HepG2 (cell line): Measurements from ENCODE around the gene PYCARD.
"Not testable (repeated sequence)": the region's sequence is repeated elsewhere in the genome, so short reads cannot be mapped to it uniquely, and the experiment has no call there.

ENCODE experiments used
- ELF4 ChIP-seq: sonication (generic); formaldehyde crosslinking; IDR thresholded peaks from 2 replicates; pipeline ENCODE4 v1.5.0; 2020; ENCODE audit warnings: missing genetic modification reagents, mild to moderate bottlenecking, moderate library complexity, borderline replicate concordance
- EP300 ChIP-seq, 3 experiments: sonication (generic) in 1 of 3; formaldehyde crosslinking in 1 of 3; IDR thresholded peaks; 2 replicates each; pipeline versions ENCODE4 v1.5.1 to v1.6.1; 2011 to 2020; ENCODE audit warnings: low read depth in 2 of 3, low read length in 2 of 3, borderline replicate concordance in 1 of 3, improper control_type of control experiment in 1 of 3, mild to moderate bottlenecking in 1 of 3, missing genetic modification reagents in 1 of 3, moderate library complexity in 1 of 3
- HDAC6 ChIP-seq: fragments of 200-600 bp; sonication (generic); IDR thresholded peaks from 2 replicates; pipeline ENCODE4 v1.7.0; 2017; ENCODE audit warnings: mild to moderate bottlenecking, antibody characterized with exemption, low read length, low read depth
- JUN ChIP-seq: sonication (generic); formaldehyde crosslinking; IDR thresholded peaks from 2 replicates; pipeline ENCODE4 v1.4.0; 2020; ENCODE audit warnings: mild to moderate bottlenecking, missing genetic modification reagents
- MXI1 ChIP-seq: IDR thresholded peaks from 3 replicates; pipeline ENCODE4 v1.6.1; 2012; ENCODE audit warnings: low read depth, low read length, inconsistent platforms, borderline replicate concordance
- SMAD1 ChIP-seq: sonication (generic); formaldehyde crosslinking; IDR thresholded peaks from 2 replicates; pipeline ENCODE4 v1.4.0; 2020; ENCODE audit warnings: missing genetic modification reagents, low read depth, mild to moderate bottlenecking, borderline replicate concordance
- SP2 ChIP-seq: sonication (generic); formaldehyde crosslinking; IDR thresholded peaks from 2 replicates; pipeline ENCODE4 v1.5.1; 2020; ENCODE audit warnings: mild to moderate bottlenecking, missing genetic modification reagents
- YEATS4 ChIP-seq: sonication (generic); formaldehyde crosslinking; IDR thresholded peaks from 2 replicates; pipeline ENCODE4 v1.4.0; 2020; ENCODE audit warnings: missing genetic modification reagents, borderline replicate concordance
- ZFX ChIP-seq: sonication (generic); formaldehyde crosslinking; IDR thresholded peaks from 2 replicates; pipeline ENCODE4 v1.4.0; 2020; ENCODE audit warnings: mild to moderate bottlenecking, low read depth, missing genetic modification reagents, moderate library complexity
- TF ChIP-seq, protein P1 (sequence below): sonication (generic); formaldehyde crosslinking; conservative IDR thresholded peaks from 2 replicates; pipeline ENCODE4 v1.4.0; 2020; ENCODE audit warnings: missing genetic modification reagents
- TF ChIP-seq, protein P2 (sequence below): sonication (generic); formaldehyde crosslinking; IDR thresholded peaks from 2 replicates; pipeline ENCODE4 v1.5.0; 2020; ENCODE audit warnings: mild to moderate bottlenecking, missing genetic modification reagents, moderate library complexity
- TF ChIP-seq, protein P3 (sequence below): sonication (generic); formaldehyde crosslinking; IDR thresholded peaks from 2 replicates; pipeline ENCODE4 v1.4.0; 2020; ENCODE audit warnings: missing genetic modification reagents, mild to moderate bottlenecking, borderline replicate concordance
- TF ChIP-seq, protein P4 (sequence below): sonication (generic); formaldehyde crosslinking; IDR thresholded peaks from 2 replicates; pipeline ENCODE4 v1.8.0; 2023; ENCODE audit warnings: mild to moderate bottlenecking, missing genetic modification reagents
- TF ChIP-seq, protein P5 (sequence below): sonication (generic); formaldehyde crosslinking; IDR thresholded peaks from 2 replicates; pipeline ENCODE4 v1.8.1; 2022; ENCODE audit warnings: low read depth, mild to moderate bottlenecking, missing genetic modification reagents

DNA sequence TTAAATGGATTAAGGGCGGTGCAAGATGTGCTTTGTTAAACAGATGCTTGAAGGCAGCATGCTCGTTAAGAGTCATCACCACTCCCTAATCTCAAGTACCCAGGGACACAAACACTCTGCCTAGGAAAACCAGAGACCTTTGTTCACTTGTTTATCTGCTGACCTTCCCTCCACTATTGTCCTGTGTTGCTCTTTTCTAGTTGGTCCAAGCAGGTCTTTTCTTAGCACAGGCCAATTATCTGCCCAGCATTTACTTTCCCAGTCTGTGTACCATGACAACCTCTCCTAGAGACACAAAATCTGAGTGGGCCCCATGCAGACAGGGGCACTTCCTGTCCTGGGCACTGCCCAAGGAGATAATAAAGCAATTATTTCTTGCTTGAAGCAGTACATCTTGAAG, 32.5 kb downstream of the PYCARD start:
- TF ChIP-seq, protein P1, sequence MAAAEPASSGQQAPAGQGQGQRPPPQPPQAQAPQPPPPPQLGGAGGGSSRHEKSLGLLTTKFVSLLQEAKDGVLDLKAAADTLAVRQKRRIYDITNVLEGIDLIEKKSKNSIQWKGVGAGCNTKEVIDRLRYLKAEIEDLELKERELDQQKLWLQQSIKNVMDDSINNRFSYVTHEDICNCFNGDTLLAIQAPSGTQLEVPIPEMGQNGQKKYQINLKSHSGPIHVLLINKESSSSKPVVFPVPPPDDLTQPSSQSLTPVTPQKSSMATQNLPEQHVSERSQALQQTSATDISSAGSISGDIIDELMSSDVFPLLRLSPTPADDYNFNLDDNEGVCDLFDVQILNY (CRISPR knock-in tag): not testable (repeated sequence)
- TF ChIP-seq HDAC6; SP2 (CRISPR knock-in tag); JUN; SMAD1; EP300 (IDR thresholded peaks at IDR 0.05; ENCODE audit: low read depth in 2 of 2, low read length in 2 of 2); EP300 (CRISPR knock-in tag; IDR thresholded peaks at IDR 0.05; ENCODE audit: borderline replicate concordance); ELF4 (CRISPR knock-in tag); MXI1; YEATS4 (CRISPR knock-in tag); ZFX (CRISPR knock-in tag): not testable (repeated sequence)
- TF ChIP-seq, protein P2, sequence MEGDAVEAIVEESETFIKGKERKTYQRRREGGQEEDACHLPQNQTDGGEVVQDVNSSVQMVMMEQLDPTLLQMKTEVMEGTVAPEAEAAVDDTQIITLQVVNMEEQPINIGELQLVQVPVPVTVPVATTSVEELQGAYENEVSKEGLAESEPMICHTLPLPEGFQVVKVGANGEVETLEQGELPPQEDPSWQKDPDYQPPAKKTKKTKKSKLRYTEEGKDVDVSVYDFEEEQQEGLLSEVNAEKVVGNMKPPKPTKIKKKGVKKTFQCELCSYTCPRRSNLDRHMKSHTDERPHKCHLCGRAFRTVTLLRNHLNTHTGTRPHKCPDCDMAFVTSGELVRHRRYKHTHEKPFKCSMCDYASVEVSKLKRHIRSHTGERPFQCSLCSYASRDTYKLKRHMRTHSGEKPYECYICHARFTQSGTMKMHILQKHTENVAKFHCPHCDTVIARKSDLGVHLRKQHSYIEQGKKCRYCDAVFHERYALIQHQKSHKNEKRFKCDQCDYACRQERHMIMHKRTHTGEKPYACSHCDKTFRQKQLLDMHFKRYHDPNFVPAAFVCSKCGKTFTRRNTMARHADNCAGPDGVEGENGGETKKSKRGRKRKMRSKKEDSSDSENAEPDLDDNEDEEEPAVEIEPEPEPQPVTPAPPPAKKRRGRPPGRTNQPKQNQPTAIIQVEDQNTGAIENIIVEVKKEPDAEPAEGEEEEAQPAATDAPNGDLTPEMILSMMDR (CRISPR knock-in tag): not testable (repeated sequence)
- TF ChIP-seq, protein P3, sequence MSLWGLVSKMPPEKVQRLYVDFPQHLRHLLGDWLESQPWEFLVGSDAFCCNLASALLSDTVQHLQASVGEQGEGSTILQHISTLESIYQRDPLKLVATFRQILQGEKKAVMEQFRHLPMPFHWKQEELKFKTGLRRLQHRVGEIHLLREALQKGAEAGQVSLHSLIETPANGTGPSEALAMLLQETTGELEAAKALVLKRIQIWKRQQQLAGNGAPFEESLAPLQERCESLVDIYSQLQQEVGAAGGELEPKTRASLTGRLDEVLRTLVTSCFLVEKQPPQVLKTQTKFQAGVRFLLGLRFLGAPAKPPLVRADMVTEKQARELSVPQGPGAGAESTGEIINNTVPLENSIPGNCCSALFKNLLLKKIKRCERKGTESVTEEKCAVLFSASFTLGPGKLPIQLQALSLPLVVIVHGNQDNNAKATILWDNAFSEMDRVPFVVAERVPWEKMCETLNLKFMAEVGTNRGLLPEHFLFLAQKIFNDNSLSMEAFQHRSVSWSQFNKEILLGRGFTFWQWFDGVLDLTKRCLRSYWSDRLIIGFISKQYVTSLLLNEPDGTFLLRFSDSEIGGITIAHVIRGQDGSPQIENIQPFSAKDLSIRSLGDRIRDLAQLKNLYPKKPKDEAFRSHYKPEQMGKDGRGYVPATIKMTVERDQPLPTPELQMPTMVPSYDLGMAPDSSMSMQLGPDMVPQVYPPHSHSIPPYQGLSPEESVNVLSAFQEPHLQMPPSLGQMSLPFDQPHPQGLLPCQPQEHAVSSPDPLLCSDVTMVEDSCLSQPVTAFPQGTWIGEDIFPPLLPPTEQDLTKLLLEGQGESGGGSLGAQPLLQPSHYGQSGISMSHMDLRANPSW (CRISPR knock-in tag): not testable (repeated sequence)
- TF ChIP-seq, protein P4, sequence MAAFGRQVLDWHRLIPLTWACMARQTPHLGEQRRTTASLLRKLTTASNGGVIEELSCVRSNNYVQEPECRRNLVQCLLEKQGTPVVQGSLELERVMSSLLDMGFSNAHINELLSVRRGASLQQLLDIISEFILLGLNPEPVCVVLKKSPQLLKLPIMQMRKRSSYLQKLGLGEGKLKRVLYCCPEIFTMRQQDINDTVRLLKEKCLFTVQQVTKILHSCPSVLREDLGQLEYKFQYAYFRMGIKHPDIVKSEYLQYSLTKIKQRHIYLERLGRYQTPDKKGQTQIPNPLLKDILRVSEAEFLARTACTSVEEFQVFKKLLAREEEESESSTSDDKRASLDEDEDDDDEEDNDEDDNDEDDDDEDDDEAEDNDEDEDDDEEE (CRISPR knock-in tag): not testable (repeated sequence)
- TF ChIP-seq, protein P5, sequence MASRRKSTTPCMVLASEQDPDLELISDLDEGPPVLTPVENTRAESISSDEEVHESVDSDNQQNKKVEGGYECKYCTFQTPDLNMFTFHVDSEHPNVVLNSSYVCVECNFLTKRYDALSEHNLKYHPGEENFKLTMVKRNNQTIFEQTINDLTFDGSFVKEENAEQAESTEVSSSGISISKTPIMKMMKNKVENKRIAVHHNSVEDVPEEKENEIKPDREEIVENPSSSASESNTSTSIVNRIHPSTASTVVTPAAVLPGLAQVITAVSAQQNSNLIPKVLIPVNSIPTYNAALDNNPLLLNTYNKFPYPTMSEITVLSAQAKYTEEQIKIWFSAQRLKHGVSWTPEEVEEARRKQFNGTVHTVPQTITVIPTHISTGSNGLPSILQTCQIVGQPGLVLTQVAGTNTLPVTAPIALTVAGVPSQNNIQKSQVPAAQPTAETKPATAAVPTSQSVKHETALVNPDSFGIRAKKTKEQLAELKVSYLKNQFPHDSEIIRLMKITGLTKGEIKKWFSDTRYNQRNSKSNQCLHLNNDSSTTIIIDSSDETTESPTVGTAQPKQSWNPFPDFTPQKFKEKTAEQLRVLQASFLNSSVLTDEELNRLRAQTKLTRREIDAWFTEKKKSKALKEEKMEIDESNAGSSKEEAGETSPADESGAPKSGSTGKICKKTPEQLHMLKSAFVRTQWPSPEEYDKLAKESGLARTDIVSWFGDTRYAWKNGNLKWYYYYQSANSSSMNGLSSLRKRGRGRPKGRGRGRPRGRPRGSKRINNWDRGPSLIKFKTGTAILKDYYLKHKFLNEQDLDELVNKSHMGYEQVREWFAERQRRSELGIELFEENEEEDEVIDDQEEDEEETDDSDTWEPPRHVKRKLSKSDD (CRISPR knock-in tag): not testable (repeated sequence)
